Hematopoietic multipotent progenitor cell treated with erythropoietin and hydrocortisone succinate and interleukin-3 and kit ligand, for 6 days (in vitro differentiated cells): ENCODE data around the gene SAP25.
"Not testable (repeated sequence)": the region's sequence is repeated elsewhere in the genome, so short reads cannot be mapped to it uniquely, and the experiment has no call there.

ENCODE experiments used
- DNase-seq: peaks from one replicate; pipeline ENCODE4 v3.0.0-alpha.2; 2015

The SAP25 gene

GRCh38 chr7:100575206-100575631, 1.5 kb upstream of the SAP25 start:
- DNase-seq, result no peak

GRCh38 chr7:100574362-100575205, 884 bp upstream of the SAP25 start:
- DNase-seq, result no peak

GRCh38 chr7:100572949-100573675, 588 bp downstream of the SAP25 start:
- DNase-seq, result no peak

GRCh38 chr7:100572281-100572948, 1.3 kb downstream of the SAP25 start:
- no peak for DNase-seq

- DNase-seq, result no peak
Measured at GRCh38 chr7:100571829-100572116, 1.9 kb downstream of the SAP25 start.

- DNase-seq, result no peak
Measured at GRCh38 chr7:100570954-100571828, 2.5 kb downstream of the SAP25 start.

GRCh38 chr7:100568896-100569844, 4.5 kb downstream of the SAP25 start:
- peak; percentile 92 for DNase-seq

- peak; percentile 51 for DNase-seq
Measured at GRCh38 chr7:100568176-100568895, 5.4 kb downstream of the SAP25 start.

- no peak for DNase-seq
Measured at GRCh38 chr7:100567751-100568175, 5.9 kb downstream of the SAP25 start.

GRCh38 chr7:100567031-100567730, 6.5 kb downstream of the SAP25 start:
- DNase-seq, result no peak

GRCh38 chr7:100566018-100566531, 7.6 kb downstream of the SAP25 start:
- no peak for DNase-seq

GRCh38 chr7:100565133-100565571, 8.5 kb downstream of the SAP25 start:
- no peak for DNase-seq

- DNase-seq, result not testable (repeated sequence)
Measured at GRCh38 chr7:100564405-100564804, 9.3 kb downstream of the SAP25 start.

GRCh38 chr7:100563809-100564400, 9.8 kb downstream of the SAP25 start:
- peak; percentile 91 for DNase-seq

GRCh38 chr7:100563100-100563564, 10.6 kb downstream of the SAP25 start:
- no peak for DNase-seq

GRCh38 chr7:100562195-100563099, 11.3 kb downstream of the SAP25 start:
- DNase-seq, result no peak

- DNase-seq, result no peak
Measured at GRCh38 chr7:100561491-100562194, 12.1 kb downstream of the SAP25 start.
